SU-DHL-6 (cell line): ENCODE measurements around the gene LCN10.

Source experiments
- CTCF ChIP-seq: fragments of 200-600 bp; sonication (generic); IDR thresholded peaks from one replicate; pipeline ENCODE4 v1.5.1; 2017; ENCODE audit warnings: antibody characterized with exemption, mild to moderate bottlenecking, low read length, moderate library complexity; ENCODE audit not compliant: insufficient read depth, poor library complexity, severe bottlenecking
- EZH2phosphoT487 ChIP-seq: fragments of 200-600 bp; sonication (generic), shearing (Covaris generic); conservative IDR thresholded peaks from 2 replicates; pipeline ENCODE4 v1.6.1; 2018; ENCODE audit warnings: mild to moderate bottlenecking, antibody characterized with exemption, low read length, moderate library complexity, mixed read lengths

GRCh38 chr9:136720251-136720897 is 22.4 kb downstream of the LCN10 start:
- TF ChIP-seq CTCF (no peak), EZH2phosphoT487 (no peak)
